OCI-LY1 (cell line): ENCODE results near the gene MKI67.

ENCODE experiments used
- H2AFZ ChIP-seq: fragments of 200-600 bp; sonication (generic), shearing (Covaris generic); 2 replicates; pipeline ENCODE4 v1.6.0; 2014; ENCODE audit warnings: antibody characterized with exemption, mild to moderate bottlenecking, low read length
- H3F3A ChIP-seq: fragments of 200-600 bp; sonication (generic), shearing (Covaris generic); 2 replicates; pipeline ENCODE4 v1.6.0; 2014; ENCODE audit warnings: mild to moderate bottlenecking, antibody characterized with exemption, low read length, moderate library complexity; ENCODE audit not compliant: insufficient read depth
- H3K27ac ChIP-seq: fragments of 200-600 bp; sonication (generic); 2 replicates; pipeline ENCODE4 v1.5.1; 2014; ENCODE audit warnings: low read length, mixed run types, mild to moderate bottlenecking, low read depth; ENCODE audit not compliant: poor library complexity, severe bottlenecking
- H3K27me3 ChIP-seq: fragments of 200-600 bp; sonication (generic); 2 replicates; pipeline ENCODE4 v1.6.0; 2014; ENCODE audit warnings: antibody characterized with exemption, mild to moderate bottlenecking, low read length, moderate library complexity; ENCODE audit not compliant: insufficient read depth
- H3K36me3 ChIP-seq: fragments of 200-600 bp; sonication (generic); 2 replicates; pipeline ENCODE4 v1.6.1; 2014; ENCODE audit warnings: mild to moderate bottlenecking, antibody characterized with exemption, low read length, moderate library complexity, mixed read lengths; ENCODE audit not compliant: insufficient read depth
- H3K4me1 ChIP-seq: fragments of 200-600 bp; sonication (generic); 2 replicates; pipeline ENCODE4 v1.5.1; 2014; ENCODE audit warnings: mild to moderate bottlenecking, low read length, moderate library complexity; ENCODE audit not compliant: insufficient read depth, severe bottlenecking
- H3K4me2 ChIP-seq: fragments of 200-600 bp; sonication (generic), shearing (Covaris generic); 2 replicates; pipeline ENCODE4 v1.6.1; 2014; ENCODE audit warnings: low read length
- H3K4me3 ChIP-seq: fragments of 200-600 bp; sonication (generic); 2 replicates; pipeline ENCODE4 v1.5.1; 2014; ENCODE audit warnings: low read length, low read depth, mild to moderate bottlenecking, mixed read lengths; ENCODE audit not compliant: poor library complexity, severe bottlenecking
- H3K79me2 ChIP-seq: fragments of 200-600 bp; shearing (Covaris generic); 2 replicates; pipeline ENCODE4 v1.6.1; 2016; ENCODE audit warnings: mixed run types, low read length, mixed read lengths; ENCODE audit not compliant: insufficient read depth
- H3K9ac ChIP-seq: fragments of 200-600 bp; sonication (generic), shearing (Covaris generic); 2 replicates; pipeline ENCODE4 v1.6.1; 2014; ENCODE audit warnings: mild to moderate bottlenecking, low read length, mixed read lengths
- H3K9me2 ChIP-seq: fragments of 200-600 bp; sonication (generic), shearing (Covaris generic); 2 replicates; pipeline ENCODE4 v1.6.1; 2014; ENCODE audit warnings: low read depth, mild to moderate bottlenecking, low read length, mixed read lengths
- H3K9me3 ChIP-seq: fragments of 200-600 bp; shearing (Covaris generic); 2 replicates; pipeline ENCODE4 v1.6.1; 2014; ENCODE audit warnings: low read length, mixed read lengths
- H4K20me1 ChIP-seq: fragments of 200-600 bp; sonication (generic), shearing (Covaris generic); 2 replicates; pipeline ENCODE4 v1.6.0; 2016; ENCODE audit warnings: mild to moderate bottlenecking, low read length; ENCODE audit not compliant: insufficient read depth
- CTCF ChIP-seq: fragments of 200-600 bp; sonication (generic), shearing (Covaris generic); IDR thresholded peaks from 2 replicates; pipeline ENCODE4 v1.5.1; 2017; ENCODE audit warnings: mild to moderate bottlenecking, antibody characterized with exemption, low read length, moderate library complexity, mixed read lengths
- EZH2 ChIP-seq: fragments of 200-600 bp; sonication (generic), shearing (Covaris generic); IDR thresholded peaks from 2 replicates; pipeline ENCODE4 v1.8.0; 2017; ENCODE audit warnings: borderline replicate concordance, mixed run types, mild to moderate bottlenecking, antibody characterized with exemption, low read length, moderate library complexity, mixed read lengths

Gene MKI67

GRCh38 chr10:128124813-128125403, 1.3 kb downstream of the MKI67 start:
- peak overlapping the region; percentile 90 for H3K4me2 ChIP-seq
- peaks cover 31% of the 10 kb centered on the region for H3K4me1 ChIP-seq
- H3K9me2 ChIP-seq: no peaks in the 10 kb centered on the region
- peak overlapping the region; percentile 100 for H3K4me3 ChIP-seq
- H3K9me3 ChIP-seq: no peaks in the 10 kb centered on the region
- no peaks in the 10 kb centered on the region for H3F3A ChIP-seq
- H3K79me2 ChIP-seq: peaks cover 56% of the 10 kb centered on the region
- no peak for TF ChIP-seq CTCF
- TF ChIP-seq EZH2: no peak
- no peaks in the 10 kb centered on the region for H3K27me3 ChIP-seq
- H3K9ac ChIP-seq: peak overlapping the region; percentile 97
- peaks cover 57% of the 10 kb centered on the region for H3K36me3 ChIP-seq
- no peak overlapping the region for H2AFZ ChIP-seq
- no peaks in the 10 kb centered on the region for H4K20me1 ChIP-seq
- H3K27ac ChIP-seq: peak overlapping the region; percentile 64

- no peaks in the 10 kb centered on the region for H4K20me1 ChIP-seq
- H3K9me2 ChIP-seq: no peaks in the 10 kb centered on the region
- H3K79me2 ChIP-seq: peaks cover 65% of the 10 kb centered on the region
- peak overlapping the region; percentile 97; the same call in 1 of the 2 replicates for H3K9ac ChIP-seq
- H3K4me3 ChIP-seq: peak overlapping the region; percentile 100
- H3K9me3 ChIP-seq: no peaks in the 10 kb centered on the region
- peaks cover 68% of the 10 kb centered on the region for H3K36me3 ChIP-seq
- no peaks in the 10 kb centered on the region for H3F3A ChIP-seq
- no peaks in the 10 kb centered on the region for H3K27me3 ChIP-seq
- H3K4me2 ChIP-seq: peak overlapping the region; percentile 90
- H3K27ac ChIP-seq: no peak overlapping the region
- H2AFZ ChIP-seq: no peak overlapping the region
- TF ChIP-seq EZH2: no peak
- no peak for TF ChIP-seq CTCF
- peaks cover 31% of the 10 kb centered on the region for H3K4me1 ChIP-seq
Measured at GRCh38 chr10:128123846-128124245, 2.4 kb downstream of the MKI67 start.

GRCh38 chr10:128122931-128123330, 3.3 kb downstream of the MKI67 start:
- H3K4me3 ChIP-seq: no peak overlapping the region
- TF ChIP-seq EZH2: no peak
- TF ChIP-seq CTCF: no peak
- H3K4me2 ChIP-seq: peak overlapping the region; percentile 90; the same call in 1 of the 2 replicates
- H3K27me3 ChIP-seq: no peaks in the 10 kb centered on the region
- no peaks in the 10 kb centered on the region for H3K9me3 ChIP-seq
- peaks cover 77% of the 10 kb centered on the region for H3K36me3 ChIP-seq
- no peak overlapping the region for H3K9ac ChIP-seq
- no peak overlapping the region for H2AFZ ChIP-seq
- no peaks in the 10 kb centered on the region for H3F3A ChIP-seq
- H3K9me2 ChIP-seq: no peaks in the 10 kb centered on the region
- no peaks in the 10 kb centered on the region for H4K20me1 ChIP-seq
- peaks cover 31% of the 10 kb centered on the region for H3K4me1 ChIP-seq
- peaks cover 65% of the 10 kb centered on the region for H3K79me2 ChIP-seq
- no peak overlapping the region for H3K27ac ChIP-seq
